Measurements from ENCODE around the gene SH3PXD2B.
"Not testable (repeated sequence)": the region's sequence is repeated elsewhere in the genome, so short reads cannot be mapped to it uniquely, and the experiment has no call there.

SH3PXD2B gene

DNA sequence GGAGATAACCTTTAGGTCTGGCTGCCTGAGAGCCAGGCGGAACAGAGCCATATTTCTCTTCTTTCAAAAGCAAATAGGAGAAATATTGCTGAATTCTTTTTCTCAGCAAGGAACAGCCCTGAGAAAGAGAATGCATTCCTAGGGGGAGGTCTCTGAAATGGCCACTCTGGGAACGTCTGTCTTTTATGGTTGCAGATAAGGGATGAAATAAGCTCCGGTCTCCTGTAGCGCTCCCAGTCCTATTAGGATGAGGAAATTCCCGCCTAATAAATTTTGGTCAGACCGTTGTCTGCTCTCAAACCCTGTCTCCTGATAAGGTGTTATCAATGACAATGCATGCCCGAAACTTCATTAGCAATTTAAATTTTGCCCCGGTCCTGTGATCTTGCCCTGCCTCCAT, 57.3 kb downstream of the SH3PXD2B start:
- not testable (repeated sequence) for DNase-seq

DNA sequence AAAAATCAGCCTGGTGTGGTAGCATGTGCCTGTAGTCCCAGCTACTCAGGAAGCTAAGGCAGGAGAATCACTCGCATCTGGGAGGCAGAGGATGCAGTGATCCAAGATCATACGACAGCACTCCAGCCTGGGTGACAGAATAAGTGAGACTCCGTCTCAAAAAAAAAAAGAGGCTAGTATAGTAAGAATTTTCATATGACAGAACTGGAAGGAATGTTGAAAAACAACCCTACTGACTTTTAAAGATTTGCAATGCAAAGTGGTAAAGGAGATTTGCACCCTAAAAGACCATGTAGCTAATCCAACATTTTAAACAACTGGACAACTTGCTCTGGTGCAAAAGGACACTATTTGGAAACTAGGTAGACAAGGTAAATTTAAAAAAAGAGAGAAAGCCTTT, 58.1 kb downstream of the SH3PXD2B start:
- DNase-seq: no peak

DNA sequence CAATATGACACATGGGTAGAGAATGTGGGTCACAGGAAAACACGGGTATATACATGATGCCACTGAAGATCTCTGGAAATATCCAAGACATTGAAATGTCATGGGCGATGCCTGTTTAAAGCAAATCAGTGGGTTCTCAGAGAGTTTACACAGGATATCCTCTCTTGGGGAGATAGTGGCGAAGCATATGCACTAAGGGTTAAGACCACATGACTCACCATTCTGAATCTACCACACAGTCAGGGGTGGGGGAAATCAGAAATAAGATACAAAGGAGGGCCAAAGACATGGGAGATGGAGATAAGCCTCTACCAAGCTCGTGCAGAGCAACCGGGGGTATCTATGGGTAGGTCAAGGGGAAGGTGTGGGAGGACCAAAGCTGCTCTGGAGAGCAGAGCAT, 58.8 kb downstream of the SH3PXD2B start:
- no peak for DNase-seq

DNA sequence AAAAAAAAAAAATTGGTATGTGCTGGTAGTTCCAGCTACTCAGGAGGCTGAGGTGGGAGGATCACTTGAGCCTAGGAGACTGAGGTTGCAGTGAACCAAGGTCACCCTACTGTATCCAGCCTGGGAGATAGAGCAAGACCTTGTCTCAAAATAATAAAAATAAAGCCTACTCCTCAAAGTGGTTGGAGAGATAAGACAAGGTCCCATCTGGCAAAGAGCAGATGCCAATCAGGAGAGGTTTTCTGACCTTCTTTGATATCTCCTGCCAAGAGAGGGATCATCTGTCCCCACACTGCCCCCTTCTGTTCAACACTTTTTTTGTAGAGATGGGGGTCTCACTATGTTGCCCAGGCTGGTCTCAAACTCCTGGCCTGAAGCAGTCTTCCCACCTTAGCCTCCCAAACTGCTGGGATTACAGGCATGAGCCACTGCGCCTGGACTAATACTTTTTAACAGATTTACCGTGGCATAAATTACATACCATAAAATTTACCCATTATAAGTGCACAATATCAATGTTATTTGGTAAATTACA, 64.7 kb downstream of the SH3PXD2B start:
- DNase-seq: no peak

DNA sequence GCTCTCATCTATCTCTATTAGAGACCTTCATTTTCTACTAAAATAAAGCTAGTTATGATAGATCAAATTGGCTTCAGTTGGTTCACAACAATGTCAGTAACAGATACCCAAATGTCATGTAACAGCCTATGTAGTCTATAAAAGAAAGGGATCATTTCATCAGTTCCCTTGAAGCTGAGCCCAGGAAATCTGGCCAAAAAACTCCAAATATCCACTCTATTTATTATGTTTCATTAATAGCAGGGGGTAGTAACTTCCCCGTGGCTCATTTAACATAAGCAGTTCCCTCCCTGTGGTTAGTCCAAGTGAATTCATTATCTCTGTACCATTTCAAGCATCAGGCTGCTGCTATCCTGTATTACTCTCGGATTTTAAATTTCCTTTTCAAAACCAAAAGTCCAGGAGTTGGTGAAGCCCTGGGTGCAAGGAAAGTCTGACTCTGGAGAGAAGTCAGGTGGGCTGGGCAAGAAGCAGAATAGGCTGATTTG, 66.0 kb downstream of the SH3PXD2B start:
- no peak for DNase-seq

DNA sequence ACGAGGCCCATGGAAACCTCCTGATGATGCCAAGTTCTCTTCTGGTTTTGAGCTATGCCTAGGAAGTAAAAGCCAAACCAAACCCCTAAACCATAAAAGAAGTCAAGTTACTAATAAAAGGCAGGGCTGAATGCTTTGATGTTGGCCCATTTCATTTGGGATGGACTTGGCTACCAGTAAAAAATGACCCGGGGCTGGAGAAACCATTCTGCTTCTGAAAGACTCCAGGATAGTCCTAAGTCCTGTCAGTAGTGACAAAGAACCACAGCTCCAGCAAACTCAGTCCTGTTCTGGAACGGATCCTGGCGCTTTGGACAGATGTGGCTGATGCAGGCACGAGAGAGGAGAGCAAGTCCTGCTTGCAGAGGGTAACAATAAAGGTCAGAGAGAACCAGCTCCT, 68.6 kb downstream of the SH3PXD2B start:
- DNase-seq: no peak

DNA sequence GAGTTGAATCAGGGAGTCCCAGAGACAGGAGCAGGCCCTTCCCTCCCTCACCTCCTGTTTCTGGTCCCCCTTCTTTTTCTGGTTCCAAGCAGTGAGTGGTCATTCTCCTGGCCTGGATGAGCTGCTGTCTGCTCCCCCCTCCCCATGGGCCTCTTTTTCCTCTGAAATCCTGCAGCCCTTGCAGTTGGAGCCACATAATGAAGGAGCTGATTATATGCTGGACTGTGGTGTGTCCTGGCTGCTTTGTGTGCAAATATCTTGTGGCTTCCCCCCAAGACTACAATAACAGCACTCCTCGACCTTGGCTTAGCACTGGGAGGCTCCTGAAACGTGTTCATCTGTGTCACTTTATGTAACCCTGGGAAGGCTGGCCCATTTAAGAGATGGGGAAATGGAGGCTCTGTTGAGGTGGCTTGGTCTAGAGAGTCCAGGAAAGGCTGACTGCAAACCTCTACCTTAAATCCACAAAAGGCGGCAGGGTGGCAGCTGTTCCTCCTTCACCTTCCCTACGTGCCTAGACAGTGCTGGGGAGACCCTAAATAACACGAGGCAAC, 69.2 kb downstream of the SH3PXD2B start:
- DNase-seq: no peak

DNA sequence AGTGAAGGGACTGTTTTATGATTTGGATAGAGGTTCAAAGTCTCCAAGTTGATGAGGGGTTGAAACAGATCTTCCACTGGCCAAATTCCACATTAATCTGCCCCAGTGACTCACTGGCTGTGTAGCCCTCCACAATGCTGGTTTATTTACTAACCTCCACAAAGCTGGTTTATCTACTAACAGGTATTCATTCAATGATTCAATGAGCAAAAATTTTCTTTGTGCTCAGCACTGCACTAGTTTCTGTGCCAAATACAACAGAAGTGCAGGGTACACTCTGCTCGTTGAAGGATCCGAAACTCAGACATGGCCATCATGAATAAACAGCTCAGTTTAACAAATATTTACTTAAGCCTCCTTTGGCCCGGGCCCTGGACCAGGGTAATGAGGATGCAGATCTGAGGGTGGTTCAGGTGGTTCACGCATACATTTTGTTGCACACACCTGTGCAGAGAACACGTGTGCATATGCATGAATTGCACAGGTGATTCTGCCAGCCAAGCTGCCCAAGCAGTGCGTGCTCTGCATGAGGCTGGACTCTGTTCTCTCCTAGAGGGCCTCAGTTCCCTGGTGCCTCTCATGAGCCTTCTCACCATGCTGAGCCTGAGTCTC, 71.0 kb downstream of the SH3PXD2B start:
- peak; percentile 52 for DNase-seq

DNA sequence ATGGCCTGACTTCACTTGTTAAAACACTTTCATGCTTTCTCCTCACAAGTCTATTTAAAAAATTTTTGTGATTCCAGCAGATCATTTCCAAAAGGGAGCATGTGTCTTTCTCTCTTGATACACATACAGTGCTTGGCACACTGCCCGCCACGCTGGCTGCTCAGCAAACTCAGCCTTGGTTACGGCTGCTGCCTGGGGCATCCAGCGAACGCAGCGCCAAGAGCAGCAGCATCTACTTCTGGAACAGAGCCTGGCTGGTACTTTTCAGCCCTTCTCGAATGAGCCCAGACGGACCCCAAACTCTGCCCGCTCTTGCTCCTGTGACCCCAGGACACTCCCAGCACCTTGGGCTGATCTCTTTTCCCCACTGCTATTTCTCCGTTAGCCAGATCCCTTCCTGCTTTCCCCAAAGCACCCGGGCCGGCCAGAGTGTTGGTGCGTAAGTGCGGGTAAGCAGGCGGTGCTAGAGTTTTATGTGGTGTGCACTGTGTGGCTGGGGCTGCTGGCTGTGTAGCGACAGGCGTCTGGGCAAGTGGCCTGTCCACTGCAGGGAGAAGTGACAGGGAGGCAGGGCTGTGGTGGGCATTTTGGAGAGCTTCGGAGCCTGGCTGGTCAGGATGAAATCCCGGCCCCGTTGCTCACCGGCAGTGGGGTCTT, 73.2 kb downstream of the SH3PXD2B start:
- peak; percentile 68 for DNase-seq

DNA sequence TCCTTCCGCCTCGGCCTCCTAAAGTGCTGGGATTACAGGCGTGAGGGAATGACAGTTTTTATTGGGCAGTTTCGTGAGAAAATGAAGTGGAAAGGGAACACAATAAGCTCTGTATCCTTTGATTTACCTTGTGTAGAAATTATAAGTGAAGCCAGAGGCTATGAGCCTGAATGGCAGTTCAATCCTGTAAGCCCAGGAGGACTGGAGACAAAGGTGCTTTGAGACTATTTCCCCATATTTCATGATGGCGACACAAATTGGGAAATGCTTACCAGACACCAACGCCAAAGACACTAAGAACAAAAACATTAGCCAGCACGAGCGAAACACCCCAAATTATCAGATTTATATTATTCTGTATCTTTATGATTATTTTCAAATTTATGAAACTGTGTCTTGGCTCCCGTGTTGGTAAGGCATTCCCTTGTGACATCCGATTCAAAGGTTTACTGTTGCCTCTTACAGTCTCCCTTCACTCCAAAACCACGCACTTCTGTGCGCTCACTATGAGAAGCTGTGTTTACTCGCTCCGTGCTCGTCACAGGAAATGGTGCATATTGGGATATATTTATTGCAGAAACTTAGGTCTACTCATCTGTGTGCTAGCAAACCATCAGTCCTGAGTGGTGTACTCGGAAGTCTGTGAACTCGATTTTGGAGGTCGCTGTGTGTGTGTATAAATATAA, 73.9 kb downstream of the SH3PXD2B start:
- peak; percentile 68 for DNase-seq

DNA sequence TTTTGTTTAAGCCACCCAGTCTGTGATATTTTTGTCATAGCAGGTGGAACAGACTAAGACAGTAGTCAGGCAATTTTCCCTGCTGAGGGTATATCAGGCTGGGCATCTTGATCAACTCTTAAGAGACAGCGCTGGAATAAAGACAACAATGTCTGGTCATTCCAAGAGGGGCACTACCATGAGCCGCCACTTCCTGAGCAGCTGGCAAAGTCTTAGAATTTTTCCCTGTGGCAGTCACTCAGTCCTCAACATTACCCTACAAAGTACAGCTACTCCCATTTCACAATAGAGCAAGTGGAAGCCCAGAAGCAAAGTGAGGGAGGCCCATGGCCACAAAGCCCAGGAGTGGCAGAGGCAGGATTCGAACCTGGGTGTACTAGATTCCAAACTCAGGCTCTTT, 74.8 kb downstream of the SH3PXD2B start:
- no peak for DNase-seq

DNA sequence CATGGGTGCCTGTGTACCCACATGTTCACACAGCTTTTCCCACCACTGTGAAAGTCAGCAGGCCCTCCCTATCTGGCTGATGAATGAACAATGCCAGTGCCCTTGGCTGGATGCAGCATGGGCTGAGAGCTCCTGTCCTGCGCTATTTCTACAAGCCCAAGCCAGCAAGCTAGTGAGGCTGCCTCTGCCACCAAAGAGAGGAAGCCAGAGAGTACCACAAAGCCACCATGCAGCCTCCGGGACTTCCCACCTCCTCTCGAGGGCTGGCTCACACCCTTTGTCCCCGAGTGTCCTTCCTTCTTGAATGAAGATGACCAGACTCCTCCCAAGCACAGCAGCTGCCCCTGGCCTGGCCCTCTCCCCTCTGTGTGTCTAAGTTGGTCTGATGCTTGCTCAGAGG, 76.5 kb downstream of the SH3PXD2B start:
- no peak for DNase-seq

DNA sequence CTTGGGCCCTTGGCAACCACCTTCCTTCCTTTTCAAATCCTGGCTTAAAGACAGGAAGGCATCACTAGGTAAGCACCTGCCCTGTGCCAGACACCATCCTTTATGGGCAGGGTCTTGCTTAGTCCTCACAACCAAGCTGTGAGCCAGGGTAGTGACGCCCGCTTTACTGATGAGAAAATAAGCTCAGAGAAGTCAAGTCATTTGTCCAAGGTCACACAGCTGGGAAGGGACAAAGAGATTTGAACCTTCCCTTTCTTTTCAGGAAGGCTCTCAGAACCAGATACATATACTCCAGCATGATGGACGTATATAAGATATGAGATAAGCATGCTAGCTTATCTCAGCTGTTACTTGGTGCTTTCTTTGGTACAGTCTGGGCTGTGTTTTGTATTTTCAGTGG, 76.9 kb downstream of the SH3PXD2B start:
- no peak for DNase-seq

DNA sequence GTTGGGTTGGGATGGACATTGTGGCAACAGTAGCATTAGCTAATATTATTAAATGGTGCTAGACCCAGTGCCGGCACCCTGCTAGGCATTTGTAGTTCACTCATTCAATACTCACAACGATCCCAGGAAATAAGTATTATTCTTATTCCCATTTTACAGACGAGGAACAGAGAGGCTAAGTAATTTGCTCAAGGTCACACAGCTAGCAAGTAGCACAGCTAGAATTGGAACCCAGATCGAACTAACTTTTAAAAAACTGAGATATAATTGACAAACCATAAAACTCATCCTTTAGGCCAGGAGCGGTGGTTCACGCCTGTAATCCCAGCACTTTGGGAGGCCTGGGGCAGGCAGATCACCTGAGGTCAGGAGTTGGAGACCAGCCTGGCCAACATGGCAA, 79.5 kb downstream of the SH3PXD2B start:
- DNase-seq: no peak

DNA sequence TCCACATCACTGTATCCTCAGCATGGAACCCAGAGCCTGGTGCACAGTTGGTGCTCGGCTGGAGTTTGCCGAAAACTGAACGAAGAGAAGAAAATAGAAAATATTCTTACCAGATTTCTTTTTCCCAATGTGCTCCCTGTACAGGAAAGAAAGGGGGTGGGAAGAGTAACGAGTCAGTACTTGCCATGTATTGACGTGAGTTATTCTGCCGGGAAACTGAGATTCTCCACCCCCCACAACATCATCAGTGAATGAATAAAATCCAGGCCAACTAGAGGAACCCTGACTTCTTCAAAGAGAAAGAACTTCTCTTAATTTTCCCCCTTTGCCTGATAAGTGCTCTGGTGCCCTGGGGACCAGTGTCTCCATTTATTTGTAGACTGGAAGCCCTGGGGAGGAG, 80.6 kb downstream of the SH3PXD2B start:
- DNase-seq: no peak

DNA sequence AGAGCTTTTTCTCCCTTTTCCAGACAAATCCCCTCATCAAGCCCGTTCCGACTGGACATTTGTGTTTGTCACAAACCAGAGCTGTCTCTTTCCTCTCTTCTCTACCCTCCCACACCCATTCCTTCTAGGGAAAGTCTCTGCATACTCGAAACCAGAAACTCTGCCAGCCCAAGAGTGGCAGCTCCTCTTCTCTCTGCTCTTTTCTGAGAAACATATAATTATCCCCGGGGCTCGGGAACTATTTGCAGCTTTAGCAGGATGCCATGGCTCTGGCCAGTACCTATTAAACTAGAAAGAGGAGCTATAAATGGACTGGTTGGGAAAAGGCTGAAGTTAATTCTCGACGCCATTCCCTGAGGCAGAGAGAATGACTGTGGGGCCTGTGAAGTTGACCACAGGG, 82.6 kb downstream of the SH3PXD2B start:
- no peak for DNase-seq

DNA sequence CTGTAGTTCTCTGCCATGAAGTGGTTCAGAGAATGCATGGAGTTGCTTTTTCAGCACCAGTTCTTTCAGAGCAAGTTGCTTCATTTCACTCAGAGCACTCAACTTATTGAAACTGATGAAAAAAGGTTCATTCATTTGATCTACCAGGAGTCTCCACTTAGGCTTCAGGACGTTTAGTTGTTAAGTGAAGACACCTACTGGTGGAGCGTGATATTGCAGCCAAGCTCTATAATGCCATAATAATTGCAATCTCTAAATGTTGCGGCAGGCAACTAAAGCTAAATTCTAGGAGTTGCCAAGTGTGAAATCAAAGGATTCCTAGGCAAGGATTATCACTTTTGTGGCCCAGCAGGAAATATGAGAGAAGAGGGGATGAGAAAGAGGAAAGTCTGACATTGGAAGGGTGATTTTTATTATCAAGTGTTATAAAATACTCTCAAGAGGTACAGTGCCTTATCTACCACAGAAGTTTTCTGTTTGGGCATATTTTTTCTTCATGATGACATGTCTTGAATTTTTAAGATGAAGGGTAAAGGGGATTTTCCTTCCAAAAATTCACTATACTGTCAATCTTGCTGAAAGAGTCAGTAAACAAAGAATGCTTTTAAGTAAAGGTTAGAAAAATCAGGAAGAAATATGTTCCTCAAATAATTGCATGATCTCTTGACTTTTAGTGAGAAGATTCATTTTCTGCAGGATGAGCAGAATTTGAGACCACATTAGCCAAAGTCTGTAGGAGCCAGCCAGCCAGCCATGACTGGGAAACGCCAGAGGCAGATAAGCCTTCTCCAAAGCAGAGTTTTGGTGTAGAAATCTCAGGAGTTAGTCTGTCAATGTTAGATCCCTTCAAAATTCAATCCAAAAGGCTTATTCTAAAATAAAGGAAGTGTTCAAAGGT, 83.4 kb downstream of the SH3PXD2B start:
- DNase-seq: no peak

DNA sequence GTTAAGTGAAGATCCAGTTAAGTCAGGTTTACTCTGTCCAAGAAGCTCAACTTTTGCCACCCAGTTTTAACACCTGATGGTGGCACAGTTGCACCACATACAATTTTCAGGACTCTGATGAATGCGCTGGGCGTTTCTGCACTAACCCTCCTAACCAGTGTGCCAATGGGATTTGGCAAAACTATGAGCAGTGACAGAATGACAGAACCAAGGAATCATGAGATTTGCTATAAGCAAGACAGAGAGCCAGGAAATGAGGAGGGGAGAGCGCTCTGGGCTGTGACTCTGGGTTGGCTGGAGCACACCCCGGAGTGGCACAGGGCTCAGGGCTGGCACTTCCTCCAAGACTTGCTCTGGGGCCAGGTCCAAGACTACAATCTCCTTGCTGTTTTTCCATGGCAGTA, 84.1 kb downstream of the SH3PXD2B start:
- no peak for DNase-seq

DNA sequence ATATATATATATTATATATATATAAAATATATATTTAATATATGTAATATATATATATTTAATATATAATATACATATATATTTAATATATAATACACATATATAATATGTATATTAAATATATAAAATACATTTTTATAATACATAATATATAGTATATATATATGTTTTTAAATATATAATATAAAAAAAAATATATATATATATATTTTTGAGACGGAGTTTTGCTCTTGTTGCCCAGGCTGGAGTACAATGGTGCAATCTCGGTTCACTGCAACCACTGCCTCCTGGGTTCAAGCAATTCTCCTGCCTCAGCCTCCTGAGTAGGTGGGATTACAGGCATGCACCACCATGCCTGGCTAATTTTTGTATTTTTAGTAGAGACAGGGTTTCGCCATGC, 85.6 kb downstream of the SH3PXD2B start:
- DNase-seq: not testable (repeated sequence)

DNA sequence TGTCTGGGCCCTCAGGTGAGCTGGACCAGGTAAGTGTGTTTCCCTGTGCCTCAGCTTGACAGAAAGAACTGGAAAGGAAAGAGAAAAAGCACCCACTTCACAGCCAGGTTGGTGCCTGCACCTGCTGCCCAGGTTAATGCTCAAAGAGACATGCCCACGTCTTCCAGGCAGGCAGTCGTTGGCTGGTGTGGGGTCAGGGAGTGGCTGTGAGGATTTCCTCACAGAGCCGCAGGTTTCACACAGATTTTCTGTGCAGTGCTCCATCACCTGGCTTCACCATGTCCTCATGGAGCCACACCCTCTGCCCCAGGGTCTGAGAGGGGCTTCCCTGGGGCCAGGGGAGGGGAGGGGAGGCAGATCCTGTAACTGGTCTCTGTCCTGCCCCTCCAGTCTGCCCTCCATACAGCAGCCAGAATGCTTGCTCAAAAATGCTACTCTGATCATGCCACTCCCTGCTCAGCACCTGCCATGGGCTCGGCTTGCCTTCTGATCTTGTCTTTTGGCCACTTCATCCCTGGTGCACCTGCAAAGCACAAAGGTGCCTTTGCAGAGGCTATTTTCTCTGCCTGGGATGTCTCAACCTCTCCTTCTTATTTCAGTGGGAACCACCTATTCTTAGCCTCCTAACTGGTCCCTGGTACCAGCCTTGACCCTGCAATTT, 88.2 kb downstream of the SH3PXD2B start:
- no peak for DNase-seq

DNA sequence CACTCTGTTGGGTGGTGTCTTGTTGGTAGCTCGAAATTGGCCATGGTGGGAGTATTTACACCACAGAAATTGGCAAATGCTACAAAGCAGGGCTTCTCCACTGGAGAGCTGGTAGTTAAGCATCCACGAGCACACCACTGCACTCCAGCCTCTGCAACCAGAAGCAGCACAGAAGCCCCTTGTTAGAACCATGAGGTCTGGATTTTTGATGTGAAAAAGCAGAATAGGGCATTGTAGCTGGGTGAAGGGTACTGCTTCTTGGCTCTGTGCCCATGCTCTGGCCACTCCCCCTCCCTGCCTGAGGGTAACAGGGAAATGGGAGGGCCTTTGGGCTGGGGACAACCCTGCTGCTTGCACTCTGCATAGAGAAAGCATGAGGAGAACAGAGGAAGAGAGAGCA, 89.6 kb downstream of the SH3PXD2B start:
- no peak for DNase-seq

DNA sequence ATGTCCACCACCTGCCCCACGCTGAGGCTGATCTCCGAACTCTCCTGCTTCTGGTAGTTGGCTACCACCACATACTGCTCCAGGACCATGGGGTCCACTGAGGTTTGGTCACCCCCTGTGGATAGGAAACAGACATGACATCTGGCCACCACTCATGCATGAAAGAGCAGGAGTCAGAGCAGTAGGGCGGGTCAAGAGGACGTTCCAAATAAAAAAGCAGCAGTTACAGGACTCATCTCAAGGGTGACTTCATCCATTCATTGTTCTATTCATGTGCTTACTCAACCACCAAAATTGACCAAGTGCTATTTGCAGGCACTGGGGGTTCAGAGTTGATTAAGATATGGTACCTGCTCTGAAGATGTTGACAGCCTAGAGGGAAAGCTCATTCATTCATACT, 91.6 kb downstream of the SH3PXD2B start:
- DNase-seq: no peak
